Measurements from ENCODE around the gene ZNF366.

The ZNF366 gene

DNA sequence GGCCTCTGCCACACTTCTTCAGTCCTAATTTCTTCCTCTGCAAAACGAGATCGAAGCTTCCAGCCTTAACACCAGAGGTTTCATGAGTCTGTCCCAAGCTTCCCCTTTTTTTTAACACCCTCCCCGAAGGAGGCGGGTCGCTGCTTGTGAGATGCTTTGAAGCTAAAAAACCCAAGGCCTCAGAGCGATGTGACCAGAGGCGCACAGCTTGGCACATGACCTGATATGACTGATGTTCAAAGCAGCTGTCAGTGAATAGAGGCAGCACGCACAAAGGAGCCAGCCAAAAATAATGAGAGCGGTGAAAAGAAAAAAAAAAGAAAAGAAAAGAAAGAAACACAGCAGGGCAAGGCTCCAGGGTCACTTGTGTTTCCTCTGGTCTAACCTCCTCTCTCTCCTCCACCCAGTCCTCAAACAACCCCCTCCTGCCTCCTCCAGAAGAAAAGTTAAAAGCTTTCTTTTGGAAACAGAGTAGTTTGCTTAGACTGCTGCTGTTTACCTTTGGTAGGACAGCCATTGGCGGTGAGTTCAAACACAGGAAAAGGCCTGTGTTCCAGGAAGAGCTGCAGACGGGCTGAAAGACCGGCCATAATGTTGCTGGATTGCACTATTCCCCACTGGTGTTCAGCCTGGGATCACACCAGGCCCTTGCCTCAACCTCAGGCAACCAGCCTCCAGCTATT lies 10.9 kb upstream of the ZNF366 start:
- H3K27ac ChIP-seq (ENCODE audit: low read depth, low read length): no peak overlapping the region
- no peaks in the 10 kb centered on the region for H3K36me3 ChIP-seq (ENCODE audit: control insufficient read depth, insufficient read depth, low read length)
- H3K27me3 ChIP-seq (ENCODE audit: control insufficient read depth, insufficient read depth, low read length): no peaks in the 10 kb centered on the region
- H3K9ac ChIP-seq (ENCODE audit: low read depth, low read length): no peak overlapping the region
- no peaks in the 10 kb centered on the region for H3K9me3 ChIP-seq (ENCODE audit: control insufficient read depth, insufficient read depth, low read length)
- H3K4me1 ChIP-seq (ENCODE audit: control insufficient read depth, insufficient read depth, low read length): peaks cover 8% of the 10 kb centered on the region; the same call in 1 of the 2 replicates
- no peak overlapping the region for H3K4me3 ChIP-seq (ENCODE audit: low read depth, low read length)

DNA sequence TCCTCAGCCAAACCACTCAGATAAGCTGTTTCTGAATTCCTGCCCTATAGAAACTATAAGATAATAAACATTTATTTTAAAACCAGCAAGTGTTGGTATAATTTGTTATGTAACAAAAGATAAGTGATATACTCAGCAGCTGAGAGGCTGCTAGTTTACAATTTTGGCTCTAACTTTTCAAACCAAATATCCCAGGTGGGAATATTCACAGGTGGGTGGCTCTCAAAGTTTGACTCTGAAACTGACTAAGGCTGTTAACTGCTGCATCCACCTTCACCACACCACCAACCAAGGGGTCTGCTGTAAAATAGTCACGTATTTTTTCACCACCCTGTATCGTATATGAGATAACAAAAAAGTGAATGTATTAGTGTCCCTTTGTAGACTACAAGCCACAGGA lies 9.7 kb upstream of the ZNF366 start:
- Histone ChIP-seq H3K9ac (ENCODE audit: low read depth, low read length) (no peak overlapping the region), H3K27me3 (ENCODE audit: control insufficient read depth, insufficient read depth, low read length) (no peaks in the 10 kb centered on the region), H3K4me3 (ENCODE audit: low read depth, low read length) (no peak overlapping the region), H3K36me3 (ENCODE audit: control insufficient read depth, insufficient read depth, low read length) (no peaks in the 10 kb centered on the region), H3K9me3 (ENCODE audit: control insufficient read depth, insufficient read depth, low read length) (no peaks in the 10 kb centered on the region), H3K27ac (ENCODE audit: low read depth, low read length) (no peak overlapping the region), H3K4me1 (ENCODE audit: control insufficient read depth, insufficient read depth, low read length) (peaks cover 8% of the 10 kb centered on the region; the same call in 1 of the 2 replicates)

DNA sequence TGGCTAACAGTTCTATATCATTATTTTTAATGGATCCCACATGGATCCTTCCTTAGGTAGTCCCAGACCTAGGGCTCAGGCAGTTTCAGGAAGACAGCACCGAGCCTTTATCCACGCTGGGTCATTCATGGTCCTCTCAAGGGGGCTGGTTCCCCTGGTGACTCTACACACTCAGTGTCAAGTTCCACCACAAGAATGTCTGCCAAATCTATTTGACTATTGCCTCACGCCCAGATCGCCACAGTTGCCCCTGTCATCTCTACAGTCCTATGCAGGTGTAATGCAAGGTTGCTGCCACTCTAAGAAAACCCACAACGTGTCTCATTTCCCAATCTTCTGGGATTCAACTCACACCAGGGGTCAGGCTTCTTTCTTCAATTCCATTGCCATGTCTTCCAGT lies 8.0 kb upstream of the ZNF366 start:
- Histone ChIP-seq H3K36me3 (ENCODE audit: control insufficient read depth, insufficient read depth, low read length) (no peaks in the 10 kb centered on the region), H3K9ac (ENCODE audit: low read depth, low read length) (no peak overlapping the region), H3K27me3 (ENCODE audit: control insufficient read depth, insufficient read depth, low read length) (no peaks in the 10 kb centered on the region), H3K4me1 (ENCODE audit: control insufficient read depth, insufficient read depth, low read length) (peaks cover 8% of the 10 kb centered on the region; the same call in 1 of the 2 replicates), H3K4me3 (ENCODE audit: low read depth, low read length) (no peak overlapping the region), H3K27ac (ENCODE audit: low read depth, low read length) (no peak overlapping the region), H3K9me3 (ENCODE audit: control insufficient read depth, insufficient read depth, low read length) (no peaks in the 10 kb centered on the region)

DNA sequence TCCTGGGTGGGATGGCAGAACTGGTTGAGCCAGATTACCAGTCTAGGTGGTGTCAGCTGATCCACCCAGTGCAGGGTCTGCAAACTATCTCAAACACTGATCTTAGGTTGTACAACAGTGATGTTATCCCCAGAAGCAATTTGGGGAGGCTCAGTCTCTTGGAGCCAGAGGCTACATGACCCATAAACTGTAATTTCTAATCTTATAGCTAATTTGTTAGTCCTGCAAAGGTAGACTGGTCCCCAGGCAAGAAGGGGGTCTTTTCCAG lies 5.3 kb upstream of the ZNF366 start:
- Histone ChIP-seq H3K4me3 (ENCODE audit: low read depth, low read length) (no peak overlapping the region), H3K27ac (ENCODE audit: low read depth, low read length) (no peak overlapping the region), H3K4me1 (ENCODE audit: control insufficient read depth, insufficient read depth, low read length) (peaks cover 8% of the 10 kb centered on the region; the same call in 1 of the 2 replicates), H3K9ac (ENCODE audit: low read depth, low read length) (no peak overlapping the region), H3K36me3 (ENCODE audit: control insufficient read depth, insufficient read depth, low read length) (no peaks in the 10 kb centered on the region), H3K9me3 (ENCODE audit: control insufficient read depth, insufficient read depth, low read length) (no peaks in the 10 kb centered on the region), H3K27me3 (ENCODE audit: control insufficient read depth, insufficient read depth, low read length) (no peaks in the 10 kb centered on the region)

DNA sequence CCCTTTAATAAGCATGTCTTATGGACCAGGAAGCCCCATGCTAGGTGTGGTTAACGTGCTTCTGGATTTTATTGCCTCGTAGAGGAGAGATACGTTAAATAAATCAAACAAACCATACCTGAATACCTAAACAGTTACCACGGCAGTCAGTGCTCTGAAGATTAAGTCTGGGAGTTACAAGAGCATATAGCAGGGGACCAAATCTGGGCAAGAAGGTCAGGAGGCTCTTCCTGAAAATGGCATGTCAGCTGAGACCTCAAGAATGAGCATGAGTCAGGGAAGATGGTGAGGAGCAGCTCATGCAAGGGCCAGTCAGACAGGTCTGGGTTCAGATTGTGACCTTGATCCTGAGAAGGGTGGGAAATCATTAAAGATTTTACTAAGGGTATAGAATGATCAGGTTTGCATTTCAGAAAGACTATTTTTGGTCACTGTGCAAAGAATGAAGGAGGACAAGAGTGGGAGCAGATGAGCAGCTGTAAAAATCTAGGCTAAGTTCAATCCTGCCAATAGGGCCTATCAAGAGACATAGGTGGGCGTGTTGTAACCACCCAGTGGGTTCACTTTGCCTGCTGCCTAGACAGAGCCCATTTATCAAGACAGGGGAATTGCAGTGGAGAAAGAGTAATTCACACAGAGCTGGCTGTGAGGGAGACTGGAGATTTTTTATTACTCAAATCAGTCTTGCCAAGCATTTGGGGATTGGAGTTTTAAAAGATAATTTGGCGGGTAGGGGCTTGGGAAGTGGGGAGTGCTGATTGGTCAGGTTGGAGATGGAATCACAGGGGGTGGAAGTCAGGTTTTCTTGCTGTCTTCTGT lies 4.8 kb upstream of the ZNF366 start:
- H3K27me3 ChIP-seq (ENCODE audit: control insufficient read depth, insufficient read depth, low read length): no peaks in the 10 kb centered on the region
- H3K27ac ChIP-seq (ENCODE audit: low read depth, low read length): no peak overlapping the region
- no peaks in the 10 kb centered on the region for H3K9me3 ChIP-seq (ENCODE audit: control insufficient read depth, insufficient read depth, low read length)
- no peaks in the 10 kb centered on the region for H3K36me3 ChIP-seq (ENCODE audit: control insufficient read depth, insufficient read depth, low read length)
- peaks cover 8% of the 10 kb centered on the region; the same call in 1 of the 2 replicates for H3K4me1 ChIP-seq (ENCODE audit: control insufficient read depth, insufficient read depth, low read length)
- H3K9ac ChIP-seq (ENCODE audit: low read depth, low read length): no peak overlapping the region
- H3K4me3 ChIP-seq (ENCODE audit: low read depth, low read length): no peak overlapping the region

DNA sequence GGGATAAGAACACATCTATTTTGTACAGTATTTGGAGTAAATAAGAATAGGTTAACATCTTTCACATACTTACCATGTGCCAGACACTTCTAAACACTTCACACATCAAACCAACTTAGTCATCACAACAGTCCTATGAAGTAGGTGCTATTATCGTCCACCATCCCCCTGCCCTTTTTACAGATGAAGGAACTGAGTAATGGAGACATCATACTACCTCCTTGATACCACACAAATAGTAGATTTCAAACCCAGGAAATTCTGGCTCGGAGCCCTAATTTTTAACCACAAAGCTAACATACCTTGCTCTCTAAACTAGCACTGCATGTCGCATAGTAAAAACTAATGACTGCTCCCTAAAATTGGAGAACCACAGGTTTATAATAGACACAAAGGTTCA lies 4.2 kb upstream of the ZNF366 start:
- Histone ChIP-seq H3K9ac (ENCODE audit: low read depth, low read length) (no peak overlapping the region), H3K27ac (ENCODE audit: low read depth, low read length) (no peak overlapping the region), H3K9me3 (ENCODE audit: control insufficient read depth, insufficient read depth, low read length) (no peaks in the 10 kb centered on the region), H3K4me3 (ENCODE audit: low read depth, low read length) (no peak overlapping the region), H3K4me1 (ENCODE audit: control insufficient read depth, insufficient read depth, low read length) (peaks cover 8% of the 10 kb centered on the region; the same call in 1 of the 2 replicates), H3K36me3 (ENCODE audit: control insufficient read depth, insufficient read depth, low read length) (no peaks in the 10 kb centered on the region), H3K27me3 (ENCODE audit: control insufficient read depth, insufficient read depth, low read length) (no peaks in the 10 kb centered on the region)

DNA sequence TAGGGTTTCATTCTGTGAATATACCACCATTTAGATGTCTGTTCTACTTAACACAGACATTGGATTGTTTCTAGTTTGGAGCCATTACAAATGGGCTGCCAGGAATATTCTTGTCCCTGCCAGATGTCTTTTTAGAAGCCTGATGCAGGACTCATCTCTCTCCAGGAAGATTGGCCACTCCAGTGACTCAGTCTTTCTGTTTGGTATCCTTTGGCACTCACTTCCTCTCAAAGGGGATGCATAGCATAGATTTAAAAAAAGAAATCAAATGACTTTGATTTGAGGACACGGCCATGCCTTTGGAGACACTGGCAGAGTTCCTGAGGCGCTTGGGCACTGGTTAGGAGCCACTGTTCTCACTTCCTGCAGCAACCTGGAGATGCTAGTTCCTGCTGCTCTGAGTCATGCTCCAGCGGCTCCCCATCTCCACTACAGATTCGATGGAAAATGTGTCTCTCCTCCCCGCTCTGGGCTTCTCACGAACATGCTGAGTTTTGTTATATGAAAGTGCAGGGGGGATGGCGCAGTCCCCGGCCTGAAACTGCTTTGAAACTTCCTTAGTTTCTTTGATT lies 3.5 kb upstream of the ZNF366 start:
- peaks cover 12% of the 10 kb centered on the region for H3K4me1 ChIP-seq (ENCODE audit: control insufficient read depth, insufficient read depth, low read length)
- no peak overlapping the region for H3K4me3 ChIP-seq (ENCODE audit: low read depth, low read length)
- H3K9ac ChIP-seq (ENCODE audit: low read depth, low read length): no peak overlapping the region
- no peak overlapping the region for H3K27ac ChIP-seq (ENCODE audit: low read depth, low read length)
- no peaks in the 10 kb centered on the region for H3K9me3 ChIP-seq (ENCODE audit: control insufficient read depth, insufficient read depth, low read length)
- no peaks in the 10 kb centered on the region for H3K27me3 ChIP-seq (ENCODE audit: control insufficient read depth, insufficient read depth, low read length)
- no peaks in the 10 kb centered on the region for H3K36me3 ChIP-seq (ENCODE audit: control insufficient read depth, insufficient read depth, low read length)

DNA sequence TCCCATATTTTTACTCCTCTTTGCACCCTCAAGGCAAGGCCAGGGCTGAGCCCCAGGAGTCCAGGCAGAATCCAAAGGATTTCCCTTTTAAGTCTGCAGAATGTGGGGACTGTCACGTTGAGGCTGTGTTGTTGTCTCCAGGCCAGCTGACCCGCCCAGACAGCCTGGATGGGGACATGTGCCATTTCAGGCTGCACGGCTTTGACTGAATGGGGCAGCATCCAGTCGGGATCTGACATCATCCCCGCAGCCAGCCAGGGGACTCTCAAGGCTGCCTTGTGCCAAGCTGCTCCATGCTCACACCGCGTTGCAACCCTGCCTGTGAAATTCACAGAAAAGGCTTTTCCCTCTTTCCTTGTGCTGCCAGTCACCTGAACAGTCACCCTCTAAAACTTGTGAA lies 2.2 kb upstream of the ZNF366 start:
- Histone ChIP-seq H3K27me3 (ENCODE audit: control insufficient read depth, insufficient read depth, low read length) (no peaks in the 10 kb centered on the region), H3K4me3 (ENCODE audit: low read depth, low read length) (no peak overlapping the region), H3K36me3 (ENCODE audit: control insufficient read depth, insufficient read depth, low read length) (no peaks in the 10 kb centered on the region), H3K27ac (ENCODE audit: low read depth, low read length) (no peak overlapping the region), H3K9me3 (ENCODE audit: control insufficient read depth, insufficient read depth, low read length) (no peaks in the 10 kb centered on the region), H3K9ac (ENCODE audit: low read depth, low read length) (no peak overlapping the region), H3K4me1 (ENCODE audit: control insufficient read depth, insufficient read depth, low read length) (peaks cover 23% of the 10 kb centered on the region)

DNA sequence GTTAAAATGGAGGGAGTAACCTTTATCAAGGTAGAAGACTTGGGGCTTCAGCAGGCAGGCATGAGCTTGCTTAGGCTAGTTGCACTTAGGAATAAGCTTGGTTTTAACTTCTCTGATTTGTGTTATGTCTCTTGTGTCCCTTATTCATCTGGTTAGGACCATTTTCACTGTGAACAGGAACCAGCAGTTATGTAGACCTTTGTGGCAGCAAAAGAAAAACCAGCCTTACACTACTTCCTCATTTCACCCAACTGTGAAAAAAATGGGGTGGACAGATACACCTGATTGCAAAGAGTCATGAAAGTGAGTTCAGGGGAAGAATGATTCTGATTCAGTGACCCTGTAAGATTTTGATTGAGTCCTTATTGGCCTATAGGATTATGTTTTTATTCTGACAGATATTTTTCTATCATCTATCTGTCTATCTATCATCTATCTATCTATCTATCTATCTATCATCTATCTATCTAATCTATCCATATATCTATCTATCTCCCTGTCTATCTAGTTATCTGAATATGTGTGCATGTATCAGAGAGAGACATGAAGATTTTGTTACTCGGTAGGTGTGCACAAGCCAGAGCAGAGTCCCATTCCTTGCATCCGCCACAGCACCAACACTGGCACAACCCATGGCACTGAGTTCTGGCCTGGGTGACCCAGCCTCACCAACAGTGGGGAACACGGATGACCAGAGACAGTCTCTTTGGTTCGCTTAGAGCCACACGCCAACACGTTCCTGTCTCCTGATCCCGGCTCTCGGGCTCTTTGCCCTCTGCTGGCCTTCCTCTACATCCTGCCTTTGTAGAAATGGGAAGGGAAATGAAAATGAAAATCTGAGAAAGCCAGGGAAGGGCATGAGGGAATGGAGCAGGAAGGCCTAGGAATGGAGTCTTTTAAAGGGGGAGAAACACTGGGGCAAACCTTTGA lies 1.3 kb upstream of the ZNF366 start:
- no peak overlapping the region for H3K27ac ChIP-seq (ENCODE audit: low read depth, low read length)
- H3K27me3 ChIP-seq (ENCODE audit: control insufficient read depth, insufficient read depth, low read length): no peaks in the 10 kb centered on the region
- H3K36me3 ChIP-seq (ENCODE audit: control insufficient read depth, insufficient read depth, low read length): no peaks in the 10 kb centered on the region
- H3K4me1 ChIP-seq (ENCODE audit: control insufficient read depth, insufficient read depth, low read length): peaks cover 21% of the 10 kb centered on the region
- no peak overlapping the region for H3K4me3 ChIP-seq (ENCODE audit: low read depth, low read length)
- no peaks in the 10 kb centered on the region for H3K9me3 ChIP-seq (ENCODE audit: control insufficient read depth, insufficient read depth, low read length)
- H3K9ac ChIP-seq (ENCODE audit: low read depth, low read length): no peak overlapping the region

DNA sequence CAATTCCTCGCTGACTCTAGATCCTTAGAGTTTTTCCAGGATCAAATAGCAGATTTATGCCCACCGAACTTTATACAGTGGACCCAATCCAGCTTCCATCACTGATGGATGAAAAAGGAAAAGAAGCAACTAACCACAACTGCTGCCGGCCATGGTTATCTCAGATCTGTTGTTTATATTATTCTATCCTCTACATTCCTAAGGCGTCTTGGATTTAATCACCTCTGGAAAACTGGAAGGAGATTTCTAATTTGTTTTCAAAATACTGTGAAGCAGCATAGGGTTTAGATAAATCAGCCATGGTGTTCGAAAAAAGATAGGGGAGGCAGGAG lies 663 bp upstream of the ZNF366 start:
- Histone ChIP-seq H3K4me1 (ENCODE audit: control insufficient read depth, insufficient read depth, low read length) (peaks cover 21% of the 10 kb centered on the region), H3K9ac (ENCODE audit: low read depth, low read length) (no peak overlapping the region), H3K27me3 (ENCODE audit: control insufficient read depth, insufficient read depth, low read length) (no peaks in the 10 kb centered on the region), H3K4me3 (ENCODE audit: low read depth, low read length) (no peak overlapping the region), H3K27ac (ENCODE audit: low read depth, low read length) (no peak overlapping the region), H3K9me3 (ENCODE audit: control insufficient read depth, insufficient read depth, low read length) (no peaks in the 10 kb centered on the region), H3K36me3 (ENCODE audit: control insufficient read depth, insufficient read depth, low read length) (no peaks in the 10 kb centered on the region)
